T-helper 1 cell treated with Interleukin-12 subunit alpha and Interleukin-12 subunit beta and Interleukin-4 antibody, amounts not matched to agents 30 ng/mL and 1 ng/mL, for 36 hours (primary cell): ENCODE results near the gene LLPH. TPM values are rescaled to one million over a fixed set of nuclear protein-coding genes. Genes with fewer than 3 reads are reported as not detected.
"Not testable (repeated sequence)": the region's sequence is repeated elsewhere in the genome, so short reads cannot be mapped to it uniquely, and the experiment has no call there.

Experiments used
- intact Hi-C: fragments of 100-400 bp; cut with micrococcal nuclease; formaldehyde crosslinking; loops from one replicate; pipeline ENCODE4 v1.15.1; 2024
- total RNA-seq: library from RNA; stranded (reverse); gene quantifications from 2 replicates; pipeline ENCODE4 v1.2.3, GENCODE V29; 2022

Gene LLPH
- 30.7 and 31.2 TPM in 2 replicates for total RNA-seq

GRCh38 chr12:66130267-66131066 is at the start of gene LLPH:
LLPH (minus strand) TSS chr12:66130750; CDS start chr12:66129106, 1,644 bp downstream.
- intact Hi-C loops = loop anchor here (1.0 to 2.0 kb wide), 14 partner anchors 9 to 1726 kb away; partner anchors contain the start of genes GNS, HELB, LEMD3 and TBK1

DNA sequence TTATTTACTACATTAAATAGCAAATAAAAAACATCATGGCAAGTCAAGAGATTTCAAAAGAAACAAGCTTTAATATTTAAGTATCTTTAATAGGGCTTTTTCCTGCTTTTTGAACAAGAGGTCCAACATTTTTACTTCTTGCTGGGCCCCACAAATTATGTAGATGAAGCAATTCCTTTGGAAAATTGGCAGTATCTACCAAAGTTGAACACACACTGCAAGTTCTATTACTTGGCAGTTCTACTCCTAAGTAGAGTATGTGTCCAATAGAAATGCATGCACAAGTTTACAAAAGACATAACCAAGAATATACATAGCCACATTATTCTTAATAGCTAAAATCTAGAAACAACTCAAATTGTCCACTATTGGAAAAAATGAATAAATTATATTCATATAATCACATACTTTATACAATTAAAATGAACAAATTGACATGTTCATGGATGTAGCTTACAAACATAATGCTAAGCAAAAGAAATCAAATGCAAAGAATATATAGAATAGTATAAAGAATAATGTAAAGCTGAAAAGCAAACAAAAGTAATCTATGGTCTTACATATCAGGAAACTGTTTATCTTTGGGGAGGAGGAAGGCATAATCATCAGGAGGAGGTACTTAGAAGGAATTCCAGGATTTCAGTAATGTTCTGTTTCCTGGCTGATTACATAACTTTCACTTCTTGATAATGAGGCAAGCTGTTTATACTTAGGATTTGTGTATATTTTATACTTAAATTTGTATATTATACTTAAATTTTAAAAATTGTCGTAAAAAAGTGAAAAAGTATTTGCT is 45.8 kb upstream of the LLPH start:
- intact Hi-C loops = no loop called here

GRCh38 chr12:66174391-66175325 is 44.1 kb upstream of the LLPH start:
- intact Hi-C loops = not testable (repeated sequence)

DNA sequence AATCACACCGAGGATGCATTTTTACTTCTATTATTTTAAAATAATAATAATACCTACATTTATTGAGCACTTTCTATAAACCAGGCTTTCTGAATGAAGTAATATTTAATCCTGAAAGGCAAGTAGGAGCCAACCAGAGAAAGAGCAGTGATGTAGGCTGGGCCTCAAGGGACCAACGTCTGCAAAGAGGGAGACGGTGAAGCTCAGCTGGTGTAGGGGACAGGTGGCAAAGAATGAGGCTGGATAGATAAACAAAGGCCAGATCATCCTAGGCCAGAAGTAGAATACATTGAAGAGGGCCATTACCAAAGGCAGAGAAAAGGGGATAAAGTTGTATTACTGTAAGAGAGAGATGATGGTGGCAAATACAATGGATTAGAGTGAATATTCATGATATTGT is 40.1 kb upstream of the LLPH start:
- intact Hi-C loops = no loop called here

DNA sequence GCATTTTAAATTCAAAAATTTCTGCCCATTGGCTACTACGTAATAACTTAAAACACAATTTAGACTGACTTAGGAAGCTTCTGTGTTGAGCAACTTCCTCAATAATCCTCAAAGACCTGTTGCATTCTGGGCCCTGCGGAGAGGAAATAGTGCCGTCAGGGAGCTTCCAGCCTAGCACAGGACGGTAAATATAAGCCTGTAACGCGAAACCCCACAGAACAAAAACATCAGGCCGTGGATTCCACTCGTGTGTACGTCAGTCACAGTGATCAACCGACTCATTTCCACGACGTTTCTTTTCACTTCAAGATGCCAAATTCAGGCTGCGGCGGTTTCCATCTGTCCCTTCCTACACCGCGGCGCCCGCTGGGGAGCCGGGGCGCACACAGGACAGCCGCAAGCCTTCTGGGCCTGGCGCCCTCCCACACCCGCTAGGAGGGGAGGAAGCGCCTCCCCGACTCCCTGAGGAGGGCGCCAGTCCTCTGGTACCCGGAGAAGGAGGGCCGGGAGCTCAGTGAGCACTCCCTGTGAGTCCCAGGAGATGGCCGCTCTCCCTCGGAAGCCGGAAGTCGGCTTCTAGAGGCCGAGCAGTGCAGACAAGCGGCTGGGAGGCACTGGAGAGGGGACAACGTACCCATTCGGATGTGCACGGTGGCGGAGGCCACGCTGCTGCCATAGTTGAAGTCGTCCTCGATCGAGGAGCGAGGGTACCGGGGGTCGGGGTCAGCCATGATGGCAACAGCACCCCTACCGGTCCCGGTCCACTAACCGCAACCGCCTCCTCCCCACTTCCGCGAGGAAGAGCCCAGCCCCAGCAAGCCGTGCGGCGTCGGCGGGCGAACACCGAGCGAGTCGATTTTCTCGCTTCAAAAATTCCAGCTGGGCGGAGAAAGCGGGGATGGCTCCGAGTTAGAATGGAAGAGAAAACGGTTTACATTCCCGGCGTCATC is 38.9 kb upstream of the LLPH start, which contains the start of gene TMBIM4:
Gene TMBIM4, minus strand, starts transcription at position 776 of the 950 bp plus-strand sequence. Its CDS starts 45 bp downstream, at position 731.
- intact Hi-C loops = loop anchor here (1.0 to 5.0 kb wide), 10 partner anchors 18 to 1765 kb away; partner anchors contain the start of genes HELB, LLPH and XPOT

DNA sequence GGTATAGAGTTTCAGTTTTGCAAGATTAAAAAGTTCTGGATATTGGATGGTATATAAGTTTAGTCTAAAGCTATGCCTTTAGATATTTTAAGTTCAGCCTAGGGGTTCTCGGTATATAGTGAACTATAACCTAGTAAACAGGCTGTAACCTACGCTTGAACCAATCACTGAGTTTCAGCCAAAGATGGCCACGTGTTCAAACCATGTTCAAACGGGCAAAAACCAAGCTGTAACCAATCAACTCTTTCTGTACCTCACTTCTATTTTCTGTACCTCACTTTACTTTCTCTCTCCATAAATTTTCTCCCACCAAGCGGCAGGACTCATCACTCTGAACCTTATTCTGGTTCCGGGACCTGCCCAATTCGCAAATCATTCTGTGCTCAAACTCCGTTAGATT is 37.9 kb upstream of the LLPH start:
- intact Hi-C loops = loop anchor here (2.0 to 5.0 kb wide), 2 partner anchors 28 to 609 kb away; no protein-coding TSS in a partner anchor

DNA sequence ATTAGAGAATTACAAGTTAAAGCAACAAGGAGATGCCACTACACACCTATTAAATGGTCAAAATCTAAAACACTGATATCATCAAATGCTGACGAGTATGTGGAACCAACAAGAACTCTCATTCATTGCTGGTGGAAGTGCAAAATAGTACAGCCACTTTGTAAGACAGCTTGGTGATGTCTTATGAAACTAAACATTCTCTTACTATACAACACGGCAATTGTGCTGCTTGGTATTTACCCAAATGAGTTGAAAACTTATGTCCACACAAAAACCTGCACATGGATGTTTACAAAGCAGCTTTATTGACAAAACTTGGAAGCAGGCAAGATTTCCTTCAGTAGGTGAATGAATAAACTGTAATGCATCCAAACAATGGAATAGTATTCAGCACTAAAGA is 36.0 kb upstream of the LLPH start:
- intact Hi-C loops = loop anchor here (5.0 kb wide), 1 partner anchor 611 kb away; no protein-coding TSS in a partner anchor

DNA sequence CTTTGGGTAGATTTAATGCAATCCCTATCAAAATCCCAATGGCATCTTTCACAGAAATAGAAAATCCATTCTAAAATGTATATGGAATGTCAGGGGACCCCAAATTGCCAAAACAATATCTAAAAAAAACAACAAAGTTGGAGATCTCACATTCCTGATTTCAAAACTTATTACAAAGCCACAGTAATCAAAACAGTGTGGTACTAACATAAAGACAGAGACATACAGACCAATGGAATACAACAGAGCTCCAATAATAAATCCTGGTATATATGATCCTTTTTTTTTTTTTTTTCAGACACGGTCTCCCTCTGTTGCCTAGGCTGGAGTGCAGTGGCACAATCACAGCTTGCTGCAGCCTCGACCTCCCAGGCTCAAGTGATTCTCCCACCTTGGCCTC is 34.6 kb upstream of the LLPH start:
- intact Hi-C loops = loop anchor here (5.0 kb wide), 1 partner anchor 612 kb away; no protein-coding TSS in a partner anchor

DNA sequence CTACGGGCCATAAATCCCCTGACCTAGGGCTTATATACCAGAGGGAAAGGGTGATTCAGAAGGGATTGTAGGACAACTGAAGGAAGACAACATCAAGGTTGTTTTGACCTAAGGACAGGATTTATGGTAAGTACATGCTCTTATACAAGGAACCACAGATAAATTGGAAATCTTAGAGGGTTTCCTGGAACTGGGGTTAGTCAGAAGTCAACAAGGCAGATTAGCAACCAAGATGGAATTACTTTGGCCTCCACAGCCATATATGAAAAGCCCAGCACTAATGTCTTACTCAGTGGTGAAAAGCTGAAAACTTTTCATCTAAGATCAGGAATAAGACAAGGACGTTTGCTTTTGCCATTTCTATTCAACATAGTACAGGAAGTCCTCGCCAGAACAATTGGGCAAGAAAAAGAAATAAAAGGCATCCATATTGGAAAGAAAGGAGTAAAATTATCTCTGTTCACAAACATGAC is 33.8 kb upstream of the LLPH start:
- intact Hi-C loops = no loop called here

DNA sequence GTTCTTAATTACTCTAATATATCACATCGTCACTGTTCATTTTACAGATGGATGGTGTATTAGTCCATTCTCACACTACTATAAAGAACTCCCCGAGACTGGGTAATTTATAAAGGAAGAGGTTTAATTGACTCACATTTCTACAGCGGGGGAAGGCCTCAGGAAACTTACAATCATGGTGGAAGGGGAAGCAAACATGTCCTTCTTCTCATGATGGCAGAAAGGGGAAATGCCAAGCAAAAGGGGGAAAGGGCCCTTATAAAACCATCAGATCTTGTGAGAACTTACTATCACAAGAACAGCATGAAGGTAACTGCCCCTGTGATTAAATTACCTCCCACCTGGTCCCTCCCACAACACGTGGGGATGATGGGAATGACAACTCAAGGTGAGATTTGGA is 32.7 kb upstream of the LLPH start:
- intact Hi-C loops = no loop called here

- intact Hi-C loops = no loop called here
Observed at GRCh38 chr12:66162701-66163100, 32.2 kb upstream of the LLPH start.

- intact Hi-C loops = no loop called here
Observed at GRCh38 chr12:66160704-66161103, 30.2 kb upstream of the LLPH start.

DNA sequence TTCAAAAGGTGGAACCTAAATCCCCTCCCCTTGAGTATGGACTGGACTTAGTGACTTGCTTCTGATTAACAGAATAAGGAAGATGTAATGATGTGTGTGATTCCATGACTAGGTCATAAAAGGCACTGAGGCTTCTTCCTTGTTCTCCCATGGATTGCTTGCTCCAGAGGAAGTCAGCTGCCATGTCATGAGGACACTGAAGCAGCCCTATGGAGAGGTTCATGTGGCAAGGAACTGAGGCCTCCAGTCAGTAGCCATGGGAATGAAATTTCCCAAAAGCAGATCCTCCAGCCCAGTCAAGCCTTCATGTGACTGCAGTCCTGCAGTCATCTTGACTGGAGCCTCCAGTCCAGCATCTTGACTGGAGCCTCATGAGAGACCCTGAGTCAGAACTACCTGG is 28.6 kb upstream of the LLPH start:
- intact Hi-C loops = no loop called here

- intact Hi-C loops = no loop called here
Observed at GRCh38 chr12:66156654-66157053, 26.1 kb upstream of the LLPH start.

DNA sequence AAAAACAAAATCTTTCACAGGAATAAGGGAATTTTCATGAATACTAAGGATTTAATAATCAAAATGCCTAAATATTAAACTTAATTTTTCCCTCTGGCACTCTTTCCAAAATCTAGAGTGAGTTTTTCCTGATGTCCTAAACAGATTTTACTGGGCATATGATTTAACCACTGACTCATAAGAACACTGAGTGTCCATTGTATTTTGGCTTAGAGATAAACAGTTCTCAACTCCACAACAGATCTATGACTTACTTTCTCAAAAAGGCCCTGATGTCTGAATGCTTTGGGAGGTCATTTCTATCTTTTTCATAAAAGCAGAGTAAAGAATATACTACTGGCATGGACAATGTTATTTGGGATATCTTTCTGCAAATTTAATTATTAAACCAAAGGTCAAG is 24.2 kb upstream of the LLPH start:
- intact Hi-C loops = no loop called here

GRCh38 chr12:66152732-66153131 is 22.2 kb upstream of the LLPH start:
- intact Hi-C loops = no loop called here

DNA sequence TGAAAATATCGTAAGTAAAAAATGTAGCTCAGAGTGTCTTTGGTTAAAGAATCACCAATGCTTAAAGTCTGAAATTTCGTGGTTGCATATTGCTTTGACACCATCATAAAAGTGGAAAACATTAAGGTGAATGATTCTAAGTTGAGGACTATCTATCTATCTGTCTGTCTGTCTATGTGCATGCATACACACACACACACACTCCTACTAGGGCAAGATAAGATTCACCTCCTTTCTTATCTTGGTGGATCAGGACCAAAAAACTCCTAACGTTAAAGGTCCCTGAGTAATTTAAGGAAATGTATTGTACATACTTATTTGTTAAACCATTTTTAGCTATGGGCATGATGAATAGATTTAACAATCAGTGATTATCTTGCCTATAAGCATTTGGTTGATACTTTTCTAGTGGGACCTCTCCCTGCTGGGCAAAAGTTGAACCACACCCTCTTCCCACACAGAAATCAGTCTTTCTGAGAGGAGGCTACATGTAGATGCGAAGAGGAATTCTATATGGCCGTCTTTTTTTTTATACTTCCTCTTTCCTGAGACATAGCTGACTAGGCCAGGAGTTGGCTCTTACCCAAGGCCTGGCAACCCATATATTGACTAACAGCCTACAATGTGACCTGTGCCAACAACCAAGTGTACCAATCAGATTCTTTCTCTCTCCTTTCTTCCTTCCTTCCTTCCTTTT is 19.3 kb upstream of the LLPH start:
- intact Hi-C loops = loop anchor here (10.0 kb wide), 1 partner anchor 715 kb away; no protein-coding TSS in a partner anchor
